ENCODE measurements around the gene ANKFY1.
"Not testable (repeated sequence)": the region's sequence is repeated elsewhere in the genome, so short reads cannot be mapped to it uniquely, and the experiment has no call there.

ANKFY1 gene

GRCh38 chr17:4221163-4221562 is 42.6 kb downstream of the ANKFY1 start:
- DNase-seq (ENCODE audit: low read depth in 3 of 3, low spot score in 1 of 3), result no peak

GRCh38 chr17:4220655-4221054 is 43.1 kb downstream of the ANKFY1 start:
- no peak for DNase-seq (ENCODE audit: low read depth in 3 of 3, low spot score in 1 of 3)

GRCh38 chr17:4219241-4219640 is 44.5 kb downstream of the ANKFY1 start:
- DNase-seq (ENCODE audit: low read depth in 3 of 3, low spot score in 1 of 3), result no peak

GRCh38 chr17:4215882-4216570 is 47.8 kb downstream of the ANKFY1 start:
- no peak for DNase-seq (ENCODE audit: low read depth in 3 of 3, low spot score in 1 of 3)

- DNase-seq (ENCODE audit: low read depth in 3 of 3, low spot score in 1 of 3), result no peak
Observed at GRCh38 chr17:4214157-4214556, 49.6 kb downstream of the ANKFY1 start.

GRCh38 chr17:4209611-4210010 is 54.2 kb downstream of the ANKFY1 start:
- no peak for DNase-seq (ENCODE audit: low read depth in 3 of 3, low spot score in 1 of 3)

GRCh38 chr17:4208238-4208637 is 55.5 kb downstream of the ANKFY1 start:
- DNase-seq (ENCODE audit: low read depth in 3 of 3, low spot score in 1 of 3), result no peak

GRCh38 chr17:4206962-4207361 is 56.8 kb downstream of the ANKFY1 start:
- no peak for DNase-seq (ENCODE audit: low read depth in 3 of 3, low spot score in 1 of 3)

GRCh38 chr17:4205917-4206316 is 57.9 kb downstream of the ANKFY1 start:
- DNase-seq (ENCODE audit: low read depth in 3 of 3, low spot score in 1 of 3), result no peak

GRCh38 chr17:4204710-4205173 is 59.0 kb downstream of the ANKFY1 start:
- no peak for DNase-seq (ENCODE audit: low read depth in 3 of 3, low spot score in 1 of 3)

- DNase-seq (ENCODE audit: low read depth in 3 of 3, low spot score in 1 of 3), result no peak
Observed at GRCh38 chr17:4204190-4204589, 59.6 kb downstream of the ANKFY1 start.

- no peak for DNase-seq (ENCODE audit: low read depth in 3 of 3, low spot score in 1 of 3)
Observed at GRCh38 chr17:4201226-4201625, 62.6 kb downstream of the ANKFY1 start.

- DNase-seq (ENCODE audit: low read depth in 3 of 3, low spot score in 1 of 3), result no peak
Observed at GRCh38 chr17:4199818-4200402, 63.9 kb downstream of the ANKFY1 start.

- DNase-seq (ENCODE audit: low read depth in 3 of 3, low spot score in 1 of 3), result no peak
Observed at GRCh38 chr17:4198995-4199394, 64.8 kb downstream of the ANKFY1 start.

- DNase-seq (ENCODE audit: low read depth in 3 of 3, low spot score in 1 of 3), result no peak
Observed at GRCh38 chr17:4195306-4195705, 68.5 kb downstream of the ANKFY1 start.

- no peak for DNase-seq (ENCODE audit: low read depth in 3 of 3, low spot score in 1 of 3)
Observed at GRCh38 chr17:4194796-4195195, 69.0 kb downstream of the ANKFY1 start.

- not testable (repeated sequence) for DNase-seq (ENCODE audit: low read depth in 3 of 3, low spot score in 1 of 3)
Observed at GRCh38 chr17:4190791-4191190, 73.0 kb downstream of the ANKFY1 start.

- no peak for DNase-seq (ENCODE audit: low read depth in 3 of 3, low spot score in 1 of 3)
Observed at GRCh38 chr17:4189280-4189679, 74.5 kb downstream of the ANKFY1 start.

GRCh38 chr17:4188076-4188475 is 75.7 kb downstream of the ANKFY1 start:
- no peak for DNase-seq (ENCODE audit: low read depth in 3 of 3, low spot score in 1 of 3)

- DNase-seq (ENCODE audit: low read depth in 3 of 3, low spot score in 1 of 3), result no peak
Observed at GRCh38 chr17:4187076-4187475, 76.7 kb downstream of the ANKFY1 start.

GRCh38 chr17:4186357-4186881 is 77.4 kb downstream of the ANKFY1 start:
- DNase-seq (ENCODE audit: low read depth in 3 of 3, low spot score in 1 of 3), result no peak

- DNase-seq (ENCODE audit: low read depth in 3 of 3, low spot score in 1 of 3), result no peak
Observed at GRCh38 chr17:4185656-4186055, 78.1 kb downstream of the ANKFY1 start.

- DNase-seq (ENCODE audit: low read depth in 3 of 3, low spot score in 1 of 3), result no peak
Observed at GRCh38 chr17:4184811-4185210, 79.0 kb downstream of the ANKFY1 start.

Measured in stimulated activated CD4-positive, alpha-beta T cell treated with anti-CD3 and anti-CD28 coated beads, TNF-alpha, amount 100 ng/mL, for 1 hour (primary cell).